Calu3 (cell line): ENCODE results near the gene FER. TPM values are rescaled to one million over a fixed set of nuclear protein-coding genes. Genes with fewer than 3 reads are reported as not detected.

Experiments
- BruUV-seq: library from RNA; stranded (reverse); fragments of 400-500 nt; replicated peaks from 2 replicates; lab custom pipeline; 2021; lab: Mats Ljungman, UMichigan
- CTCF ChIA-PET: fragments of 300-600 bp; sonication (Branson Sonifier 250); formaldehyde crosslinking; loops from one replicate; lab custom pipeline; 2022; ENCODE audit warnings: antibody characterized with exemption; lab: Charles Lee
- DNase-seq: peaks from one replicate; pipeline ENCODE4 v3.0.0; 2022
- H3K27ac Mint-ChIP-seq: one replicate; pipeline ENCODE4 v1.8.0; 2022; ENCODE audit warnings: mixed read lengths; ENCODE audit not compliant: unreplicated experiment
- H3K27me3 Mint-ChIP-seq: one replicate; pipeline ENCODE4 v1.8.0; 2022; ENCODE audit warnings: mixed read lengths; ENCODE audit not compliant: unreplicated experiment
- H3K36me3 Mint-ChIP-seq: one replicate; pipeline ENCODE4 v1.8.0; 2022; ENCODE audit warnings: mild to moderate bottlenecking, moderate library complexity, mixed read lengths; ENCODE audit not compliant: insufficient read depth, unreplicated experiment
- H3K4me1 Mint-ChIP-seq: one replicate; pipeline ENCODE4 v1.8.0; 2022; ENCODE audit warnings: mild to moderate bottlenecking, low read depth, mixed read lengths; ENCODE audit not compliant: unreplicated experiment
- H3K4me3 Mint-ChIP-seq: one replicate; pipeline ENCODE4 v1.8.0; 2022; ENCODE audit warnings: mild to moderate bottlenecking, low read depth, moderate library complexity, mixed read lengths; ENCODE audit not compliant: unreplicated experiment
- H3K9me3 Mint-ChIP-seq: one replicate; pipeline ENCODE4 v1.8.0; 2022; ENCODE audit warnings: low read depth, mixed read lengths; ENCODE audit not compliant: unreplicated experiment
- CTCF ChIP-seq: fragments of 200-600 bp; IDR thresholded peaks from one replicate; pipeline ENCODE4 v1.8.0; 2022; ENCODE audit warnings: antibody characterized with exemption; ENCODE audit not compliant: unreplicated experiment
- intact Hi-C: fragments of 100-400 bp; cut with micrococcal nuclease; formaldehyde crosslinking; loops from one replicate; pipeline ENCODE4 v1.10.0; 2022; ENCODE audit not compliant: unreplicated experiment
- total RNA-seq: library from RNA; stranded (reverse); gene quantifications from 2 replicates; pipeline ENCODE4 v1.2.3, GENCODE V29; 2022

FER gene
- total RNA-seq, 1 experiment from 2014 or later: 32.9 TPM

- Mint-ChIP-seq H3K9me3 (no peaks in the 10 kb centered on the region), H3K27me3 (no peaks in the 10 kb centered on the region), H3K4me3 (no peak overlapping the region), H3K36me3 (no peaks in the 10 kb centered on the region), H3K27ac (no peak overlapping the region), H3K4me1 (no peaks in the 10 kb centered on the region)
- DNase-seq: no peak
- no TSS peak for BruUV-seq
- CTCF ChIA-PET: no interaction called here
- no peak for TF ChIP-seq CTCF
- intact Hi-C loops: no loop called here
Observed at GRCh38 chr5:108945094-108945493, 197.4 kb downstream of the FER start.

GRCh38 chr5:108946008-108946407, 198.3 kb downstream of the FER start:
- CTCF ChIA-PET: no interaction called here
- no peaks in the 10 kb centered on the region for H3K27me3 Mint-ChIP-seq
- H3K4me3 Mint-ChIP-seq: no peak overlapping the region
- BruUV-seq: no TSS peak
- H3K9me3 Mint-ChIP-seq: no peaks in the 10 kb centered on the region
- TF ChIP-seq CTCF: no peak
- intact Hi-C loops: no loop called here
- DNase-seq: no peak
- H3K4me1 Mint-ChIP-seq: no peaks in the 10 kb centered on the region
- no peaks in the 10 kb centered on the region for H3K36me3 Mint-ChIP-seq
- H3K27ac Mint-ChIP-seq: no peak overlapping the region

GRCh38 chr5:108947164-108947563, 199.5 kb downstream of the FER start:
- no peak overlapping the region for H3K27ac Mint-ChIP-seq
- intact Hi-C loops: no loop called here
- BruUV-seq: no TSS peak

GRCh38 chr5:108950276-108950675, 202.6 kb downstream of the FER start:
- no peak for DNase-seq
- no TSS peak for BruUV-seq
- intact Hi-C loops: no loop called here
- CTCF ChIA-PET: no interaction called here
- H3K36me3 Mint-ChIP-seq: no peaks in the 10 kb centered on the region
- no peaks in the 10 kb centered on the region for H3K27me3 Mint-ChIP-seq
- no peak for TF ChIP-seq CTCF
- no peaks in the 10 kb centered on the region for H3K4me1 Mint-ChIP-seq
- H3K4me3 Mint-ChIP-seq: no peak overlapping the region
- H3K27ac Mint-ChIP-seq: no peak overlapping the region
- no peaks in the 10 kb centered on the region for H3K9me3 Mint-ChIP-seq

More at GRCh38 chr5:108947164-108947563, 199.5 kb downstream of the FER start:
- CTCF ChIA-PET: no interaction called here
- DNase-seq: no peak
- H3K4me3 Mint-ChIP-seq: no peak overlapping the region
- H3K4me1 Mint-ChIP-seq: no peaks in the 10 kb centered on the region
- no peaks in the 10 kb centered on the region for H3K9me3 Mint-ChIP-seq
- H3K36me3 Mint-ChIP-seq: no peaks in the 10 kb centered on the region
- no peak for TF ChIP-seq CTCF
- H3K27me3 Mint-ChIP-seq: no peaks in the 10 kb centered on the region

GRCh38 chr5:108953940-108954339, 206.2 kb downstream of the FER start:
- Mint-ChIP-seq H3K9me3 (no peaks in the 10 kb centered on the region), H3K4me3 (no peak overlapping the region), H3K27me3 (no peaks in the 10 kb centered on the region), H3K4me1 (no peaks in the 10 kb centered on the region), H3K27ac (no peak overlapping the region), H3K36me3 (no peaks in the 10 kb centered on the region)
- no peak for TF ChIP-seq CTCF
- no peak for DNase-seq
- CTCF ChIA-PET: no interaction called here
- intact Hi-C loops: no loop called here
- BruUV-seq: no TSS peak
